ENCODE results near the gene USP43.
"Not testable (repeated sequence)": the region's sequence is repeated elsewhere in the genome, so short reads cannot be mapped to it uniquely, and the experiment has no call there.

Gene USP43

GRCh38 chr17:9661027-9661426 is 15.7 kb downstream of the USP43 start:
- DNase-seq: no peak

GRCh38 chr17:9663511-9663910 is 18.2 kb downstream of the USP43 start:
- not testable (repeated sequence) for DNase-seq

GRCh38 chr17:9666461-9667050 is 21.2 kb downstream of the USP43 start:
- DNase-seq: no peak

GRCh38 chr17:9668517-9668916 is 23.2 kb downstream of the USP43 start:
- no peak for DNase-seq

GRCh38 chr17:9669551-9670008 is 24.3 kb downstream of the USP43 start:
- no peak for DNase-seq

- DNase-seq: no peak
Measured at GRCh38 chr17:9670596-9670995, 25.3 kb downstream of the USP43 start.

- DNase-seq: peak; percentile 89
Measured at GRCh38 chr17:9671559-9671958, 26.2 kb downstream of the USP43 start.

GRCh38 chr17:9672266-9672665 is 26.9 kb downstream of the USP43 start:
- DNase-seq: no peak

GRCh38 chr17:9672691-9673090 is 27.4 kb downstream of the USP43 start:
- no peak for DNase-seq

GRCh38 chr17:9676084-9676483 is 30.8 kb downstream of the USP43 start:
- no peak for DNase-seq

- no peak for DNase-seq
Measured at GRCh38 chr17:9676820-9677310, 31.5 kb downstream of the USP43 start.

- no peak for DNase-seq
Measured at GRCh38 chr17:9677411-9677810, 32.1 kb downstream of the USP43 start.

- DNase-seq: no peak
Measured at GRCh38 chr17:9677896-9678295, 32.6 kb downstream of the USP43 start.

- no peak for DNase-seq
Measured at GRCh38 chr17:9684955-9685621, 39.8 kb downstream of the USP43 start.

- no peak for DNase-seq
Measured at GRCh38 chr17:9693755-9694154, 48.4 kb downstream of the USP43 start.

GRCh38 chr17:9696279-9697044 is 51.1 kb downstream of the USP43 start:
- DNase-seq: no peak

- no peak for DNase-seq
Measured at GRCh38 chr17:9700136-9700535, 54.8 kb downstream of the USP43 start.

- no peak for DNase-seq
Measured at GRCh38 chr17:9700754-9701476, 55.6 kb downstream of the USP43 start.

GRCh38 chr17:9702482-9702881 is 57.2 kb downstream of the USP43 start:
- no peak for DNase-seq

GRCh38 chr17:9702914-9703780 is 57.8 kb downstream of the USP43 start:
- no peak for DNase-seq

- no peak for DNase-seq
Measured at GRCh38 chr17:9703781-9704082, 58.4 kb downstream of the USP43 start.

GRCh38 chr17:9705745-9706144 is 60.4 kb downstream of the USP43 start:
- DNase-seq: no peak
